Thyroid gland (tissue), 4 donors: ENCODE results near the gene IFT22.

ENCODE experiments used
- POLR2A ChIP-seq, 2 donors: fragments of 450-650 bp; IDR thresholded peaks; one replicate each; pipeline ENCODE4 v1.6.1; 2017; ENCODE audit warnings: antibody characterized with exemption in 2 of 2, mild to moderate bottlenecking in 2 of 2, moderate library complexity in 1 of 2
- TF ChIP-seq, protein P1 (sequence below), 6 experiments: fragments of 200-600 bp in 3 of 6; fragments of 450-650 bp in 3 of 6; sonication (generic) in 3 of 6; IDR thresholded peaks; one replicate each; pipeline ENCODE4 v1.5.1; 2016 to 2019; ENCODE audit warnings: antibody characterized with exemption in 6 of 6, mild to moderate bottlenecking in 2 of 6, inconsistent platforms in 1 of 6, moderate library complexity in 1 of 6

DNA sequence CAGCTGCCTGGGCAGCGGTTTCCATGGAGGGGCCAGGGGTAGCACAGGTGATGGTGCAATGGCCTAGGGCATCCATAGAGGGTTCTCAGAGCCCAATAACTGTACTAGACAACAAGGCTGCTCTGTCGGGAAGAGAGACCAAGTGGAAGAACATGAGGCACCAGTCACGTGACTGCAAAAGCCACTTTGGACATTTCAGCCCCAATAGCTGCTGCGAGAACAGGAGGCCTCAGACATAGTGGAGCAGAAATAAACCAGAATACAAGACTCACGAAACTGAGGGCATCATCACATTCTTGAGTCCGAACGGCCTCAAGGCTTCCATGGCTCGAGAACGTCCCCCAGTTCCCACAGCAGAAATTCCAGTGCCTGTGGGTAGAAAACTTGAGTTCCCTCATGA is 44.5 kb downstream of the IFT22 start:
- TF ChIP-seq, protein P1, sequence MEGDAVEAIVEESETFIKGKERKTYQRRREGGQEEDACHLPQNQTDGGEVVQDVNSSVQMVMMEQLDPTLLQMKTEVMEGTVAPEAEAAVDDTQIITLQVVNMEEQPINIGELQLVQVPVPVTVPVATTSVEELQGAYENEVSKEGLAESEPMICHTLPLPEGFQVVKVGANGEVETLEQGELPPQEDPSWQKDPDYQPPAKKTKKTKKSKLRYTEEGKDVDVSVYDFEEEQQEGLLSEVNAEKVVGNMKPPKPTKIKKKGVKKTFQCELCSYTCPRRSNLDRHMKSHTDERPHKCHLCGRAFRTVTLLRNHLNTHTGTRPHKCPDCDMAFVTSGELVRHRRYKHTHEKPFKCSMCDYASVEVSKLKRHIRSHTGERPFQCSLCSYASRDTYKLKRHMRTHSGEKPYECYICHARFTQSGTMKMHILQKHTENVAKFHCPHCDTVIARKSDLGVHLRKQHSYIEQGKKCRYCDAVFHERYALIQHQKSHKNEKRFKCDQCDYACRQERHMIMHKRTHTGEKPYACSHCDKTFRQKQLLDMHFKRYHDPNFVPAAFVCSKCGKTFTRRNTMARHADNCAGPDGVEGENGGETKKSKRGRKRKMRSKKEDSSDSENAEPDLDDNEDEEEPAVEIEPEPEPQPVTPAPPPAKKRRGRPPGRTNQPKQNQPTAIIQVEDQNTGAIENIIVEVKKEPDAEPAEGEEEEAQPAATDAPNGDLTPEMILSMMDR (IDR thresholded peaks at IDR 0.05): no peak
- TF ChIP-seq POLR2A (IDR thresholded peaks at IDR 0.05): no peak
